Stimulated activated naive CD4-positive, alpha-beta T cell (primary cell): ENCODE data around the gene STAC2.

Experiments used
- DNase-seq, 6 experiments: peaks; one replicate each; lab custom pipeline; 2025; lab: John Stamatoyannopoulos, UW

STAC2 gene

DNA sequence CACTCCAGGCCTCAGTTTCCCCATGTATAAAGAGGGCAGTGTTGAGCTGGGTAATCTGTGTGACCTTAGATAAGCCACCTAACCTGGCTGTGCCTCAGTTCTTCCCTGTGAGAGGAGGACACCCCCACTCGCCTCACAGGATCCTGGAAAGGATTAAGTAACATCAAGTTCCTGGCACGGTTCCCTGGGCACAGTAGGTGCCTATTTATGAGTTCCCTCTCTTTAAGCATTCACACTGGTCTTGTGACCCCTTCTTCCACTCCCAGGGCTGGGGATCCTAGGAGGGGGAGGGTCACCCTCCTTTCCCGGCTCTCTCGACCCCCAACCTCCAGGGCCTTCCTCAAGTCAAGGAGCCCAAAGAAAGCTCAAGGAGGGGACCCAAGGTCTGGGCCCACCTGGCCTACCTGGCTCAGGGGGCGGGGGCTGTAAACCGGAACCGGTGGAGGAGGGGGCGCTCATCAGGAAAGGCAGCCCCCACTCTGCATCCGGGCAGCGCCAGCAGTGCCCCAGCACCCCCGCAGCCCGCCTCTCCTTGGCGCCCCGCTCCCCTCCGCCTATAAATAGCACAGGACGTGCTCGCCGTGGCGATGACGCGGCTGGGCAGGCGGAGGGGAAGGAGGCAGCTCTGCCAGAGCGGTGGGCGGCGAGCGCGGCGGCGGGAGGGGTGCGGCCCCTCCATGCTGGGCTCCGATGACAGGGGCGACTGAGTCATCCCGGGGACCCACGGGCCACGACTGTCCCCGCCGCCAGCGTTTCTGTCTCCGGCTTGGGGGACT lies 16.2 kb downstream of the STAC2 start:
- peak; percentile 46 to 70 (median 64) for DNase-seq

GRCh38 chr17:39208893-39209292 lies 16.9 kb downstream of the STAC2 start:
- DNase-seq = peak in 2 of 6 experiments; percentile 28 to 31

DNA sequence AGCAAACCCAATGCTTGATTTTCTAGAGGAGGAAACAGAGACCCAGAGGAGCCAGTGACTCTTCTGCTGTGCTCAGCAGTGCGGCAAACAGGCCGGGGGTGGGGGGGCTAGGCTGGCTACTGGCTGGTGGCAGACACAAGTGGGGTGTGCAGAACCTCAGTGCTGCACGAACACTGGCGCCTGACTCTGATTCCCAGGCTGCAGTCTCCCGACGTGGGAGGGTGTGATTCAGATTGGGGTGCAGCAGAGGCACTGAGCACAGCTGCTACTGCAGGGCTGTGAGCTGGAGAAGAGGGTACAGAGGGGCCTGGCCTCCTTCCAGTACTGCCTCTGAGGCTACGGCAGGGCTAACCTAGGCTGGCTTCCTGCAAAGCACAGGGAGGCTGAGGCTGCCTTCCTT lies 17.6 kb downstream of the STAC2 start:
- DNase-seq = no peak

GRCh38 chr17:39205112-39205526 lies 20.6 kb downstream of the STAC2 start:
- no peak for DNase-seq

- no peak for DNase-seq
Measured at GRCh38 chr17:39204245-39204644, 21.5 kb downstream of the STAC2 start.

- no peak for DNase-seq
Measured at GRCh38 chr17:39200957-39201510, 24.7 kb downstream of the STAC2 start.

DNA sequence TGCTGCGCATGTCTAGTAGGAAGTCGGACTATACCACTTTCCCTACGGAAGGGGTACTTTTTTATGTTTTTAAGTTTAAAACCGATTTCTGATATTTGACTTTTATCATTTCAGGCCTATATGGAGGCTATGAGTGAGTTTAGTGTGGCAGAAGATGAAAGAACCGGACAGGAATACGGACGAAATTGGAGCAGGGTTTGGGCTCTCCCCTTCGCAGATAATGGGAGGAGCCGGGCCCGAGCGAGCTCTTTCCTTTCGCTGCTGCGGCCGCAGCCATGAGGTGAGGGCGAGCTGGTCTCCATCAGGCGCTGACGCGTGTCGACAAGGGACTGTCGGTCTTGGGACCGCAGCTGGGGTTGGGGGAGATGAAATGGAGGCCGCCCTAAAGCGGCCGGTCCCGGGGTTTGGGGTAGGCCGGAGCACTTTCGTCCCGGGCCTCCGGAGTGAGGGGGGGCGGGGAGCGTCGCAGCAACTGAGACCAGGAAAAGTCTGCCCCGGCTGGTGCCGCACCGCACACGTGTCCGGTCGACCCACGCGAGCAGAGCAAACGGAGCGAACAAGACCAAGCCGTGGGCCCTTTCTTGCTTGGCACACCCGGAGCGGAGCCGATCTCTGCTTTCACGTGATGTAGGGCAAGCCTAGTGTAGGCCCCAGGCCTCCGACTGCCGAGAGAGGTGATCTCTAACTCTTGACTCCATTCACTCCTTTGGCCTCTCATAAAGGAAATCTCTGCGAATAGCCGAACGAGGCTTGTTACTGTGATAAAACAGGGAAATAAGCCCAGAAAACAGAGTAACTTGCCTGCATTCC lies 25.5 kb downstream of the STAC2 start, which contains the start of gene RPL19:
Gene RPL19, plus strand, starts transcription at position 214 of the 810 bp plus-strand sequence. Its CDS starts 62 bp downstream, at position 276.
- peak; percentile 71 to 96 (median 84) for DNase-seq

- peak in 3 of 6 experiments; percentile 71 to 84 (median 83) for DNase-seq
Measured at GRCh38 chr17:39199820-39200069, 26.0 kb downstream of the STAC2 start.

DNA sequence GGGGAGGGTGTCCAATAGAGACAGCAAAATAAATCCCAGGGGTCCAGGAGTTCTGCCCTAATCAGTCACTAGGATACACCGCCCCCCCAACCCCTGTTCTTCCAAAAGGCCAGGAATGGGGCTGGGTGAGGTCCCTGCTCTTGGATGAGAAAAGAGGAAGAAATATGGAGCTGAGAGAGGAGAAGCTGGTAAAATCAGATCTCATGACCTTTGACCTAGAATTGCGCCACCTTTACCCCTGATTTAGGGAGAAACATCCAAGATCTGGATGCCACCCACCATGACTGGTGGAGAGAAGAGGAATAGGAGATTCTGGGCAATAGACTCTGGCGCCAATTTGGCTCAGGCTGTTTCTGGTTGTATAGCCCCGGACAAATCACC lies 27.6 kb downstream of the STAC2 start:
- DNase-seq = no peak

- peak; percentile 27 to 77 (median 58) for DNase-seq
Measured at GRCh38 chr17:39197380-39198185, 28.2 kb downstream of the STAC2 start, which contains the start of gene CACNB1. TSS of gene CACNB1 (minus strand) at chr17:39197669. CDS start at chr17:39197495, 174 bp downstream.

GRCh38 chr17:39196808-39197291 lies 28.9 kb downstream of the STAC2 start:
- peak in 1 of 6 experiments; percentile 14 for DNase-seq

- DNase-seq = no peak
Measured at GRCh38 chr17:39196241-39196807, 29.4 kb downstream of the STAC2 start.

DNA sequence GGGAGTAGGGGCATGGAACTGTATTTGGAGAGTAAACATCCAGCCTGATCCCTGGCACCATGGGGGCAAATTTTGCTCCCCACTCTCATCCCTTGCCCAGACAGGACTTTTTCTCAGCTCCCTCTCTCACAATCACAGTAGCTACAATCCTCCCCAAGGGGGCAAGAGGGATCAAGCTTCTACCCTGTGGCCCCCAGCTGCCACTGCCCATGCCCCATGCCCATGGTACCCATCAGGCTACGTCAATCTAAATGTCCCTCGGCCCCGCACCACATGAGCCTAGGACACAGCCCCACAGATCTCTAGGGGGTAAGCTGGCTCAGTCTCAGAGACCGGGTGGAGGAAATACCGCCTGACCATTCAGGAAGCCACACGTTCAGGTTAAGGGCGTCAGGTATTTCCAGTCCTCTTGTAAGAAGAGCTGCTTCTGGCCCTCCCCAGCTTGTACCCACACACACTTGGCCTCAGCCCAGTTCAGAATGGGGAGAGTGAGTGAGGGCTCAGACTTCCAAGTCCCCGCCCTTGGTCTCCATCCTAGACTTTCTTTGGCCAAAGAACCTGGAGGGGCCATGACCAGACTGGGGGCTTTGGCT lies 30.1 kb downstream of the STAC2 start:
- no peak for DNase-seq

- DNase-seq = no peak
Measured at GRCh38 chr17:39194985-39195524, 30.7 kb downstream of the STAC2 start.

DNA sequence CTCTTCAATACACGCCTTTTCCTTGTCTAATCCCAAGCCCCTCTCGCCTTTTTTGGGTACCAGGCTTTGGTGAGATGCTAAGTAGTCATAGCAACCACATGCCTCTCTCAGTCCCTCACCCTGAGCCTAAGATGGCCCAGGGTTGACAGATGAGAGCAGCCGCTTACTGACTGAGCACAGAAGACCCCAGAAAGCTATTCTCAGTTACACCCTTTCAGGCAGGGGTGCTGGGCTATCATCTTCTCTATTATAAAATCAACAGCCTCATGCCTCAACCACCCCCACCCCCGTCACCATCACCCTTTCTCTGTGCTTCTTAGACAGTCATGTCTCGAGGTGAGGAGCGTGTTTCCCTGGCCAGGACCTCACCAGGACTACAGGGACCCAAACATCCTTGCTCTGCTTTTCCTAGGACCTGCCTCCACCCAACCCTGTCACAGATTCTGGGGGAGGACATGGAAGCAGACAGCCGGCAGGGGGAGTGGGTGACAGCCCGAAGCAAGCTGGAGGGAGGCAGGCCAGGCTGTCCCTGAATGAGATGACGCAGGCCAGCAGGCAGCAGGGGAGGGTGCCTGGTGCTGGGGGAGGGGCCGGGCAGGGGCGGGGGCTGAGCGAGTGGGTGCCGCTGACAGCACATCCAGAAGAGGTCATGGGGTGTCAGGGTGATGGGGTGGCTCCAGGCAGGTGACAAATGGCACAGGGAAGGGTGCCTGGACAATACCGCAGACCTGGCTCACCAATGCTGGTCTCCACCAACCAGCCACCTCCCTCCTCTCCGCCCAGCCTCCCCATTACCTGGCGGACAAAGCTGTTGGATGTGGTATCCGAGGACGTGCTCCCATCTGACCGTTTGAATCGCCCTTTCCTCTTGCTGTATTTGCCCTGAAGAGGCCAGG lies 31.4 kb downstream of the STAC2 start:
- DNase-seq = no peak

DNA sequence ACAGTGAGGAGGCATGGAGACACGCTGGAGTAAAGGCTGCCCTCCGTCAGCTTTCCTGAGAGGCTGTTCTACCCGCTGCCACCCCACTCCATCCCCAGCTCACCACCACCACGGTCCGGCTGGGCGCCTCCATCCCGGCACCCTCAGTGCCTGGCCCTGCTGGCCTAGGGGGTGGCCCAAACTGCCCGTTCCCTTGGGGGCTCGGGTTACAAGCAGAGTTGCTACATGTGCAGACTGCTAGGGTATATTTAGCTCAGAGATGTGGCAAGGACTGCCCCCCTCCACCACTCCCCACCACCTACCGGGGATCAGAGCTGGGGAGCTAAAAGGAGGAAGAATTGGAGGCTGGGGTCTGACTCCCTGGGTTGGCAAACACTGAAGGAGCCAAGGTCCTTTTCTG lies 32.4 kb downstream of the STAC2 start:
- no peak for DNase-seq

GRCh38 chr17:39192901-39193300 lies 32.8 kb downstream of the STAC2 start:
- no peak for DNase-seq

GRCh38 chr17:39191750-39192510 lies 33.8 kb downstream of the STAC2 start:
- DNase-seq = no peak
